Limb (tissue), 2 donors: ENCODE data around the gene BCL2L15.

ENCODE experiments used
- DNase-seq, 2 donors: peaks; one replicate each; pipeline ENCODE4 v3.0.0-alpha.2; 2016; ENCODE audit errors: extremely low spot score in 2 of 2

Gene BCL2L15

DNA sequence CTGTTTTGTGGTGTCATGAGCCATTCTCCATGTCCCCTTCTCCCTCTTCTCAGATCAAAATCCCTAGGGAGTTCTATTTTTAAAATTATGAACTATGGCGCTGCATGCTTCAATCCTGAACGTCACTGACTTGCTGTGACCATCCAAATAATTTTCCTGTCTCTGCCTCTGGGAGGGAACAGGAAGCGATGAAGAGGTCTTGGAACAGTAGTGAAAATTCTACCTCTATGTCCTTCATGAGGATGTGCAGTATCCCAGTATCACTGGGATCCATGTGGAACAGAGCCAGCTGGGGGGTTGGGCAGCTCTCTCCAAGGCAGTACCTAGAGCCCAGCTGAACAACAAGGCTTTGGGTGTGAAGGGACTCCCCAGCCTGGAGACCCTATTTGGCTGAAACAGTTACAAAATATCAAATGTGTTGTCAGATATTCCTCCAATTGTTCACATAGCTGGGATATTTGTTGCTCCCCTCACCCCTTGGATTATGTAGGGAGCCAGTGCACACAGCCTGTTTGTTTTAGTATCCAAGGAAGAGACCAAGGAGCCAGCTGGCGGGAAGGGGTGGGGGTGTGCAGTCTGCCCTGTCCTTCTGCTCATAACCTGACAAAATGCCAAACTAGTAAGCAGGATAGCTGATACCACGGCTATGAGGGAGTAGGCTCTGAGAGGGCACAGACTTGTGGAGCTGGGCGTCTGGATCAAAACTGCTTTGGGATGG lies 25.4 kb upstream of the BCL2L15 start:
- peak; percentile 53 to 74 for DNase-seq

DNA sequence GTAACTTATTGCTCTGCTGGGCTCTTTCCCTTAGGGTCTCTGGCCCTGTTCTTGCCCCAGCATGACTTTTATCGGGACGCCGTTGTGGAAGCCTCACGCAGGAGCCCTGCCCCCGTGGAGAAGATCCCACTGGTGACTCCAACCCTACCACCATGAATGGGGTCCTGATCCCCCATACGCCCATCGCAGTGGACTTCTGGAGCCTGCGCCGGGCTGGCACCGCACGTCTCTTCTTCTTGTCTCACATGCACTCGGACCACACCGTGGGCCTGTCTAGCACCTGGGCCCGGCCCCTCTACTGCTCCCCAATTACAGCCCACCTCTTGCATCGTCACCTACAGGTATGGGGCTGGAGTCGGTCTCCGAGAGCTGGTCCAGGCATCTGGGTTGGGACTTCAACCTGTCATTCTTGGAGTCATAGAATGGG lies 18.1 kb upstream of the BCL2L15 start:
- no peak for DNase-seq

GRCh38 chr1:113904674-113905434 lies 17.5 kb upstream of the BCL2L15 start, which contains the start of the genes AP4B1 and DCLRE1B:
Gene AP4B1 (minus strand): TSS chr1:113904799. CDS start chr1:113904717, 82 bp downstream.
Gene DCLRE1B (plus strand): TSS chr1:113905326. CDS start chr1:113905587, 261 bp downstream.
- peak; percentile 98 to 100 for DNase-seq

DNA sequence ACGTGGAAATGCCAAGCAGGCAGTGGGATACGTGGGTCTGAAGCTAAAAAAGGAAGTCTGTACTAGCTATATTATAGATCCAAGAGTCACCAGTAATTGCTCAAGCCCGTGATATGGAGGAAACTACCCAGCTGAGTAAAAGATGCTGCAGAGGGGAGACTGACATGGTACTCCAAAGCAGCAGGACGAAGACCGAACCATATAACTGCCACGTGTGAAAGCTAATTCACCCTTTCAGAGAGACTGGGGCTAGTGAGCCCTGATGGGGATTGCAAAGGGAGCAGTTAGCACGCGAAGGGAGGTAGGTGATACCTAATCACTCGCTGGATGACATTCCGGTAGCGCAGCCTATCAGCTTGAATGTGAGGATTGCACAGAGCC lies 16.9 kb upstream of the BCL2L15 start:
- DNase-seq = no peak

DNA sequence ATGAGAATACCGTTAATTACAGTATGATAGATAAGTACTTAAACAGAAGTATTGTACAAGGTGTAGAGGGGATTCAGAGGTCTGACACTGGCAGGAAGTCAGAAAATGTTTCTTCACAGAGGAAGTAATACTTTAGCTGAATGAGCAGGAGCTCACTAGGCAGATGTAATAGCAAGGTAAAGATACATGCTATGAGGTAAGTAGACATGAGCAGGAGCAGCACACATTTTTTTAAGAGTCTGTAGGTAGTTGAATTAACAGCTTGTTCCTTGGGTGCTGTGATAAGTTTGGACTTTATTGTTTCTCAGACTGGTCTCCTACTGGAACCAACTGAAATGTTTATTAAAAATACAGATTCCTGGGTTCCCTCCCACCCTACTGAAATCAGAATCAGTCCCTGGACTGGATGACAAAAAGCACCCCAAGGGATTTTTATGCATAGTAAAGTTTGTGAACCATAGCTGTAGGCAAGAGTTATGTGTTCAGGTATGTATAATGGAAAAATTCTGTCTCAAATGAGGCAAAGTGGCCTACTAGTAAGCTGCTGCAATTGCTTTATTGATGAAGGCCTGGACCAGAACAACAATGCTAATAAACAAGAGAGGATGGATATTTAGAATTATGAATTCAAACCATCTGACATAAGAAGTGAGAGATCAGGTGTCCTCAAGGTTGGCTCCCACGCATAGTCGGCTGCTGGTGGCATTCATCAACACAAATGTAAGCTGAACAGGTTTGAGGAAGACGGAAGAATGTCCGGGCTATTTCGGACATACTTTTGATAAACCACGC lies 16.3 kb upstream of the BCL2L15 start:
- DNase-seq = no peak

DNA sequence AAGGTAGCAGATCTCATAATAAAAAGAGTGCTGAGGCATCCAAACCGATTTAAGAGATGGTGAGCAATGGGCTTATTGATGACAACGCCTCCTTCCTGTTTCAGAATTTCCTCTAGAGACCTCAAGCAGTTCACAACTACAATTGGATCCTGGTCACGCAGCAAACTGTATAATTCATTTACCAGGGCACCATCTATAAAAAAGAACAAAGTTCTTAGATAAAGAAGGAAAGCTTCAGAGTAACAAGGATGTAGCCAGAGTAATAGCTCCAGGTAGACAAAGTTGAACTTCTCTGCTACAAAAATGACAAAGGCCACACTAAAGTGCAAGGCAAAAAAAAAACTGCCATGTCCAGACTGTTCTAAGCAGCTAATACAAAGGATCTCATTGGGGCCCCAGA lies 13.8 kb upstream of the BCL2L15 start:
- no peak for DNase-seq

DNA sequence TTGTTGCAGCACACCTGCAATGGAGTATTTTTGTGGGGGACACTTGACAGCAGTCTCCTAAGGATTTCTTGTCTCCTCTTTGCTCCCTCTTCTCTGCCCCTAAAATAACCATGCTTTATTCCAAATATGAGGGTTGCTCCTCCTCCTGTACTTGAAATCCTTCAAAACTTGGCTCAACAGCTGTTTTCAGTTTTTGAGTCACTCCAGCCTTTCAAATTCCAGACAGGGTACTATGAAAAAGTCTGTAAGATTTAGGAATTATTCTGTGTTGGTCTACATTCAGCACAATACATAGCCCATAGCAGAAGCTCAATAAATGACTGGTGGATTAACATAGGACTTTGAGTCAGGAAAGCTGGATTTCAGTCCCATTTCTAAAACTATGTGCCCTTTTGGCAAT lies 11.7 kb upstream of the BCL2L15 start:
- no peak for DNase-seq

DNA sequence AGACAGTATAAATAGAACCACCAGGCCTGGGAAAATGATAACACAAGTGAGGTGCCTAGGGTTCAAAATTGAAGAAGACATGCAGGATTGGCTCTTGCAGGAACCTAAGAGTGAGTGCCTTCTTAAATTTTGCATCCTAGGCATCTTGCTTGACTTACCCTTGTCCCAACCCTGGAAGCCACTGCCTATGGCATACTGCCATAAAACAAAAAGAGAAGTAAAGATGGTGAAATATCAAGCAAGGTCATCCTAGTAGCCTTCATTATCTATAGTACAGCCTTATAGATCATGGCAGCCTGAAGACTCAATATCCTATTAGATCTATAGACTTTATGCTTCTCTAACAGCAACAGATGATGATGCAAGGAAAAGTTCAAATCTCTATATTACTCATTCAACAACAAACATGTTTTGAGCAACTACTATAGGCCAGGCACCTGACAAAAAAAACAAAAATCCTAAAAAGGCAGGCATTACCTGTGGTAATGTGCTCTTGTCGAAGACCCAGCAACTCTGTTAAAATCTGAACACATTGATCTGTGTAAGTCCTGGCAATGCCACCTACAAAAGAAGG lies 10.9 kb upstream of the BCL2L15 start:
- DNase-seq = no peak

DNA sequence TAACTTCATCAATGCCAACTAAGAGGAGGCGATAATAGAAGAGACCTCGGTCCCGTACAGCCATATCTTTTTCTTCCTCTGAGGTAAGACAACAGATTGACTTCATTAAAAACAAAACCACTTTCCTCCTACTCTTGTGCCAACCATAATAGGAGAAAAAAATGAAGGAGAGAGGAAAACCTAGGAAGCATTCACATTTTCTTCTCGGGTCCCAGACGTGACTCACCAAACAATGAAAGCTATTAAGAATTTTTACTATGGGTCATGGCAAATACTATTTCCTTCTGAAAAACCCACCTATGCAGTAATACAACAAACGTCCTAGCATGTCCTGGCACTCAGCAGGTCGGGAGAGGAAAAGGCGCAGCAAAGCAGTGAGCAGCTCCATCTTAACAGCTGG lies 8.6 kb upstream of the BCL2L15 start:
- no peak for DNase-seq

GRCh38 chr1:113895098-113895497 lies 7.7 kb upstream of the BCL2L15 start:
- no peak for DNase-seq

DNA sequence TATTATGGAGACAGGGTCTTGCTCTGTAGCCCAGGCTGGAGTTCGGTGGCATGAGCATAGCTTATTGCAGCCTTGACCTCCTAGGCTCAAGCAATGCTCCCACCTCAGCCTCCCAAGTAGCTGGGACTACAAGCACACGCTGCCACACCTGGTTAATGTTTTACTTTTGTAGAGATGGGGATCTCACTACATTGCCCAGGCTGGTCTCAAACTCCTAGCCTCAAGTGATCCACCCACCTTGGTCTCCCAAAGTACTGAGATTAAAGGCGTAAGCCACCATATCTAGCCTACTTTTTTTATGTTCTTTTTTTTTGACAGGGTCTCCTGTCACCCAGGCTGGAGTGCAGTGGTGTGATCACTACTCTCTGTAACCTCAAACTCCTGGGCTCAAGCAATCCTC lies 5.9 kb upstream of the BCL2L15 start:
- no peak for DNase-seq

DNA sequence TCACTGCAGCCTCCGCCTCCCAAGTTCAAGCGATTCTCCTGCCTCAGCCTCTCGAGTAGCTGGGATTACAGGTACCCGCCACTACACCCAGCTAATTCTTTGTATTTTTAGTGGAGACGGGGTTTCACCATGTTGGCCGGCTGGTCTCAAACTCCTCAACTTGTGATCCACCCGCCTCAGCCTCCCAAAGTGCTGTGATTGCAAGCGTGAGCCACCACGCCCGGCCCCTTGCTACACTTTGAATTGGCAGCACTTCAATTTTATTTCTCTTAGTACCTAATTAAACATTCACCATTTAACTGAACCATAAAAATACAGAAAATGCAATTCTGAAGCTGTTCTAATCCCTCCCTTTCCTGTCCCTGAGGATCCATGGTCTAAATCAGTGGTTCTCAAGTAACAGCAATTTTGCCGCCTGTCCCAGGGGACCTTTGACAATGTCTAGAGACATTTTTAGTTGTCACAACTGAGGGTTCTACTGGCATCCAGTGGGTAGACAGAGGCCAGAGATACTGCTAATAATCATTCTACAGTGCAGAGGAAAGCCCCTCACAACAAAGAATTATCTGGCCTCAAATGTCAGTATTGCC lies 4.3 kb upstream of the BCL2L15 start:
- no peak for DNase-seq

- DNase-seq = no peak
Observed at GRCh38 chr1:113890816-113891215, 3.4 kb upstream of the BCL2L15 start.

- no peak for DNase-seq
Observed at GRCh38 chr1:113886417-113887401, 672 bp downstream of the BCL2L15 start.

GRCh38 chr1:113881661-113882060 lies 5.7 kb downstream of the BCL2L15 start:
- no peak for DNase-seq

DNA sequence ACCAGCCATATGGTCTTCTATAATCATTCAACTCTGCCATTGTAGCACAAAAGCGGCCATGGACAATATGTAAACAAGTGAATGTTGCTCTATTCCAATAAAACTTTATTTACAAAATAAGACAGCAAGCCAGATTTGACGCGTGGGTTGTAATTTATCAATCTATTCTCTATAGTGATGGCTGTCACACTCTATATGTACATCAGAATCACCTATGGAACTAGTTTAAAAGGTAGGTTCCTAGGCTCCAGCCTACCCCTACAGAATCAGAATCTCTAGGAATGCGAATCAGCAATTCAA lies 7.7 kb downstream of the BCL2L15 start:
- no peak for DNase-seq

DNA sequence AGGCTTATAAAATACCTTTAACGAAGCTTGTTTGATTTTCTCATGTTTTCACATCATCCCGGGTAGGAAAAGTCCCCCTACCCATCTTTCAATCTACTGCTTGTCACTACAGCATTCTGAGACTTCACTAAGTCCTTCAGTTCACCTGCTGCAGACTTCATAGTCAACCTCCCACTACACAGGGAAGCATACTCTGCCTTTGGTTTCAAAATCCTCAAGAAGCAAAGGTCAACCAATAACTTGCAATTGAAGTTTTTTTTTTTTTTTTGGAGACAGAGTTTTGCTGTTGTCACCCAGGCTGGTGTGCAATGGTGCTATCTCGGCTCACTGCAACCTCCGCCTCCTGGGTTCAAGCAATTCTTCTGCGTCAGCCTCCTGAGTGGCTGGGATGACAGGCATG lies 11.2 kb downstream of the BCL2L15 start:
- DNase-seq = no peak

- DNase-seq = no peak
Observed at GRCh38 chr1:113875714-113876113, 11.7 kb downstream of the BCL2L15 start.

DNA sequence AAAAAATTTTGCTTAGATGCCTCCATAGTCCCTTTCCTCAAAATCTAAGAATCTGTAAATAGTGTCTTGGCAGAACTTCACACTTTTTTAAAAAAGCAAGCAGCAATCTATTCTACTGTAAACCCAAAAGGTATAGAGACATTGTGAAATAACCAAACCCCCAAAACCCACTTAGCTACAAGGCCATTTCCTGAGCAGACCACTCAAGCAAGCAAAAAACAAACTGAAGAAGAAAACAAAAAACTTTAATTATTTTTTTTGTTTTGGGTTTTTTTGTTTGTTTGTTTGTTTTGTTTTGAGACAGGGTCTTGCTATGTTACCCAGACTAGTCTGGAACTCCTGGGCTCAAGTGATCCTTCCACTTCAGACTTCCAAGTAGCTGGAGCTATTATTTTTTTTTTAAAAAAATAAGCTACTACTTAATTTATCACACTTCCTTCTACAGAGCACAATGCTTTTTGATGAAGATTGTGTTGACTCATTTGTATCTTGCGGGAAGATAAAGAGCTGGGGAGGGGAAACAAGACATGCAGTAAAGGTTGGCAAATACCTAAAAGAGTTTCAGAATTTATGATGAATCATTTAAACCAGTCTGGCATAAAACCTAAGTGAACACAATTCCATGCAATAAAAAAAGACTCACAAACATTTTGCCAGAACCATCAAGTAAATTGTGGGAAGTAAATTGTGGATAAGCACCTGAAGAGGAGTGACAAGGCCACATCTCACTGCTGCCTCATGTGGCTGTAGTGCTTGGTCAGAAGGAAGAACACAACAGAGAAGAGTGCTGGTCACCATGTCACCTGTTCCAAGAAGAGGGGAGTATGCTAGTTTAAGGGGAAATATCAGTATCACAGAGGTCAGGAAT lies 13.1 kb downstream of the BCL2L15 start:
- DNase-seq = no peak
